CD4-positive, alpha-beta T cell treated with Interleukin-2 at 100 ng/mL for 4 hours (primary cell): ENCODE data around the gene MCAT.

ENCODE experiments used
- DNase-seq: peaks from one replicate; pipeline ENCODE4 v3.0.0-alpha.2; 2020; ENCODE audit warnings: low spot score

The MCAT gene

GRCh38 chr22:43172191-43172590 is 29.0 kb upstream of the MCAT start:
- DNase-seq: no peak

- no peak for DNase-seq
These were observed 28.4 kb upstream of the MCAT start for GRCh38 chr22:43171607-43172006.

- DNase-seq: no peak
These were observed 27.9 kb upstream of the MCAT start for GRCh38 chr22:43171019-43171491.

- no peak for DNase-seq
These were observed 26.9 kb upstream of the MCAT start for GRCh38 chr22:43170131-43170480.

GRCh38 chr22:43169310-43170130 is 26.3 kb upstream of the MCAT start:
- DNase-seq: no peak

- no peak for DNase-seq
These were observed 25.5 kb upstream of the MCAT start for GRCh38 chr22:43168471-43169309.

- no peak for DNase-seq
These were observed 23.9 kb upstream of the MCAT start for GRCh38 chr22:43167001-43167589.

GRCh38 chr22:43166132-43166930 is 23.1 kb upstream of the MCAT start:
- DNase-seq: no peak

GRCh38 chr22:43164636-43165035 is 21.4 kb upstream of the MCAT start:
- no peak for DNase-seq

- DNase-seq: no peak
These were observed 20.1 kb upstream of the MCAT start for GRCh38 chr22:43163241-43163795.

GRCh38 chr22:43162412-43163150 is 19.4 kb upstream of the MCAT start:
- no peak for DNase-seq

GRCh38 chr22:43160497-43161126 is 17.4 kb upstream of the MCAT start:
- no peak for DNase-seq

GRCh38 chr22:43159484-43160178 is 16.4 kb upstream of the MCAT start:
- DNase-seq: no peak

GRCh38 chr22:43158778-43159483 is 15.7 kb upstream of the MCAT start:
- DNase-seq: no peak

- DNase-seq: no peak
These were observed 14.8 kb upstream of the MCAT start for GRCh38 chr22:43157874-43158546.

GRCh38 chr22:43156413-43156812 is 13.2 kb upstream of the MCAT start:
- no peak for DNase-seq

- DNase-seq: no peak
These were observed 12.6 kb upstream of the MCAT start for GRCh38 chr22:43155789-43156188.

GRCh38 chr22:43154887-43155536 is 11.8 kb upstream of the MCAT start:
- DNase-seq: no peak
